Thymus (tissue), 11 donors: ENCODE results near the gene LSP1. TPM values are rescaled to one million over a fixed set of nuclear protein-coding genes. Genes with fewer than 3 reads are reported as not detected.

Source experiments
- DNase-seq, 9 donors: peaks; one replicate each; pipeline ENCODE4 v3.0.0-alpha.2; 2013; ENCODE audit warnings: low spot score in 9 of 9, low read depth in 6 of 9, missing footprints in 1 of 9
- H3K27ac ChIP-seq, 2 donors: one replicate each; pipeline ENCODE4 v1.5.1; 2013; ENCODE audit warnings: control low read depth in 1 of 2, low read depth in 1 of 2, low read length in 1 of 2, mild to moderate bottlenecking in 1 of 2, moderate library complexity in 1 of 2
- H3K27me3 ChIP-seq, 2 donors: one replicate each; pipeline ENCODE4 v1.5.1; 2013; ENCODE audit warnings: low read length in 1 of 2; ENCODE audit not compliant: control insufficient read depth in 2 of 2, insufficient read depth in 1 of 2
- H3K36me3 ChIP-seq, 2 donors: one replicate each; pipeline ENCODE4 v1.5.1; 2013; ENCODE audit warnings: low read length in 1 of 2, mild to moderate bottlenecking in 1 of 2, moderate library complexity in 1 of 2; ENCODE audit not compliant: control insufficient read depth in 2 of 2, insufficient read depth in 2 of 2
- H3K4me1 ChIP-seq, 2 donors: one replicate each; pipeline ENCODE4 v1.5.1; 2013; ENCODE audit warnings: low read length in 2 of 2; ENCODE audit not compliant: control insufficient read depth in 2 of 2, insufficient read depth in 2 of 2
- H3K4me3 ChIP-seq, 2 donors: one replicate each; pipeline ENCODE4 v1.5.1; 2013; ENCODE audit warnings: low read length in 2 of 2, control low read depth in 1 of 2, mild to moderate bottlenecking in 1 of 2
- H3K9me3 ChIP-seq, 2 donors: one replicate each; pipeline ENCODE4 v1.5.1; 2013; ENCODE audit warnings: low read length in 1 of 2, mild to moderate bottlenecking in 1 of 2; ENCODE audit not compliant: control insufficient read depth in 2 of 2, insufficient read depth in 1 of 2
- WGBS: extraction: QIAGEN DNeasy Blood & Tissue Kit; methylation state at CpG from one replicate; pipeline ENCODE4 v1.1.7; 2013; 5-methylcytosine and 5-hydroxymethylcytosine counted together
- polyA plus RNA-seq: library from polyadenylated mRNA; stranded (reverse); fragments of 200-250 nt; gene quantifications from one replicate; pipeline ENCODE4 v1.2.3, GENCODE V29; 2013
- total RNA-seq: library from RNA; stranded (reverse); fragments of 120-200 nt; gene quantifications from one replicate; pipeline ENCODE4 v1.2.4, GENCODE V29; 2013
- donor health status: healthy.

The LSP1 gene
- total and polyA plus RNA-seq, 2 donors, result 138 to 179 TPM

DNA sequence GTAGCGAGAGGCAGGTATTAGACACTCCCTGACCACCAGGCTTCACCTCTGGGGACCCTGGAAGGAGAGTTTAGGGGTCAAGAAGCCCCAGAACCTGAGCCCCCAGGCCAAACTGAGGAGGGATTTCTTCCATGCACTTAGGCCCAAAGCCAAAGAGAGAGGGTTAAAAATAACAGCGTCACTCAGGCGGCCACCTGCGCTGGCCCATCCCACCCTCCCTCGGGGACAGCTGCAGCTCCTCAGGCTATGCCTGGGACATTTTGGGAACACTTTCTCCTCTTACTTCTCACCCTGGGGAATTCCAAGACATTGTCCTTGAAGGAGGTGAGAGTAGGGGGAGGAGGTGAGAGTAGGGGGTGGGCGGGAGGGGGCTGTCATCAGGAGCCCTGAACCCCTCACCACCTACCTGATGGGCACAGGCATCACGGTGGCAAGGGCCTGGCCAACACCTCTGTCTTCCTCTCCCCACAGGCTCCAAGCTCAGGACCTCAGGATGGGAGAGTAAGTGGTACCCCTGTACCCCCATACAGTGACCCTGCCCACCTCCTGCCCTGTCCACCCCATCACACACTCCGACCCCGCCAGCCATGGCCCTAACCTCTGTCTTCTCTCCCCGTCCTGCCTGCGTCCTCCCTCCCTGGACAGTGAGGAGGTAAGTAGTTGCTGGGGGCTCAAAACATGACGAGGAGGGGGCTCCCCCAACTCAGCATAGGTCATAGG, 13.5 kb upstream of the LSP1 start:
- WGBS, result 68% methylated on average over 12 of the region's 12 CpGs
- H3K36me3 ChIP-seq, result no peaks in the 10 kb centered on the region
- H3K4me3 ChIP-seq, result no peak overlapping the region
- H3K9me3 ChIP-seq, result peaks cover 0 to 1% of the 10 kb centered on the region in 2 donors
- H3K4me1 ChIP-seq, result peaks cover 0 to 41% of the 10 kb centered on the region in 2 donors
- no peak for DNase-seq
- H3K27ac ChIP-seq, result no peak overlapping the region
- peaks cover 0 to 11% of the 10 kb centered on the region in 2 donors for H3K27me3 ChIP-seq

DNA sequence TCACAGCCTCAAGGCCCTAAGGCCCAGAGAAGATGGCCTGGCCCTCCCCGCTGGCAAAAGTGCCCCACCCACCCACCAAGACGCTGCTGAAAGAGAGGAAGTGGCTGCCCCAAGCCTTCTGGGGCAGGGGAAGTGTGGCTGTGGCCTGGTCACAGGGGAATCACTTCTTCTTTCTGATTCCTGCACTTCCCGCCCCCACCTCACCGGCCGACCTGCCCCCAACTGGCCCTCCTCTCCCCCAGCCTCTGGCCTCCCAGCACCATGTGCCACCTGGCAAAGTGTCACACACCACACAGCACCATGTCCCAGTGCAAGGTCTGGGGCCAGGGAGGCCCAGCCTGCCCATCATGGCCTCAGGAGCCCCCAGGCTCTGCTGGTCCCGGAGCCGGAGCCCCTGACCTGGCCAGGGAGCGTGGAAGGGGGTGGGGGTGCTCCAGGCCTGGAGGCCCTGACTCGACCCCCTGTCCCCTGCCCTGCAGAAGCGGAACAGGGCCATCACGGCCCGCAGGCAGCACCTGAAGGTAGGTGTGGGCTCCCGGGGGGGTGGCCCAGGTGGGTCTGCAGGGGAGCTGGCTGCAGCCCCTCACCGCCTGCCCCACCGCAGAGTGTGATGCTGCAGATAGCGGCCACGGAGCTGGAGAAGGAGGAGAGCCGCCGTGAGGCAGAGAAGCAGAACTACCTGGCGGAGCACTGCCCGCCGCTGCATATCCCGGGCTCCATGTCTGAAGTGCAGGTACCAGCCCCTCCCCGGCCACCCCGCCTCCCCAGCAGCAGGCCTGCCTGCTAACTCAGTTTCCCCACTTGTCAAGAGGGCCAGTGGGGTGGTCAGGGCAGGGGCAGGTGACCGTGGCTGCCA, 12.7 kb upstream of the LSP1 start:
- Histone ChIP-seq H3K9me3 (peaks cover 0 to 1% of the 10 kb centered on the region in 2 donors), H3K27me3 (peaks cover 0 to 9% of the 10 kb centered on the region in 2 donors), H3K27ac (no peak overlapping the region), H3K4me1 (peaks cover 4 to 46% of the 10 kb centered on the region in 2 donors), H3K36me3 (no peaks in the 10 kb centered on the region), H3K4me3 (no peak overlapping the region)
- no peak for DNase-seq
- 59% methylated on average over 26 of the region's 26 CpGs for WGBS

DNA sequence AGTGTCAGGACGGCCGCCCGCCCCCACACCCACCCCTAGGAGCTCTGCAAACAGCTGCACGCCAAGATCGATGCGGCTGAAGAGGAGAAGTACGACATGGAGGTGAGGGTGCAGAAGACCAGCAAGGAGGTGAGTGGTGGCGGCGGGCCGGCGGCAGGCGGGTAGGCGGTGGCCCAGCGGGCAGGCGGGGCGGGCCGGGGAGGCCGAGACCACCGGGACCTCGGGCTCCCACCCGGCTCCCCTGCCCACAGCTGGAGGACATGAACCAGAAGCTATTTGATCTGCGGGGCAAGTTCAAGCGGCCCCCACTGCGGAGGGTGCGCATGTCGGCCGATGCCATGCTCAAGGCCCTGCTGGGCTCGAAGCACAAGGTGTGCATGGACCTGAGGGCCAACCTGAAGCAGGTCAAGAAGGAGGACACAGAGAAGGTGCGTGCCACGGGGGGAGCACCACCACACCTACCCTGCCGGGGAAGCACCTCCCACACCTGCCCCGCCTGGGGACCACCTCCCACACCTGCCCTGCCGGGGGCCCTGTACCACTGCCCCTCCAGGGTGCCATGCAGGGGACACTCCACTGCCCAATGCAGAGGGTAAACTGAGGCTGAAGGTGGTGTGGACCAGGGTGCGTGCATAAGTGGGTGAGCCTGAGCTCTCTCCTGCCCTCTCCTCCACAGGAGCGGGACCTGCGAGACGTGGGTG, 12.0 kb upstream of the LSP1 start:
- Histone ChIP-seq H3K9me3 (peaks cover 0 to 1% of the 10 kb centered on the region in 2 donors), H3K36me3 (no peaks in the 10 kb centered on the region), H3K4me1 (peaks cover 9 to 54% of the 10 kb centered on the region in 2 donors), H3K27ac (no peak overlapping the region), H3K4me3 (no peak overlapping the region), H3K27me3 (peaks cover 0 to 9% of the 10 kb centered on the region in 2 donors)
- 94% methylated on average over 37 of the region's 37 CpGs for WGBS
- DNase-seq, result no peak

DNA sequence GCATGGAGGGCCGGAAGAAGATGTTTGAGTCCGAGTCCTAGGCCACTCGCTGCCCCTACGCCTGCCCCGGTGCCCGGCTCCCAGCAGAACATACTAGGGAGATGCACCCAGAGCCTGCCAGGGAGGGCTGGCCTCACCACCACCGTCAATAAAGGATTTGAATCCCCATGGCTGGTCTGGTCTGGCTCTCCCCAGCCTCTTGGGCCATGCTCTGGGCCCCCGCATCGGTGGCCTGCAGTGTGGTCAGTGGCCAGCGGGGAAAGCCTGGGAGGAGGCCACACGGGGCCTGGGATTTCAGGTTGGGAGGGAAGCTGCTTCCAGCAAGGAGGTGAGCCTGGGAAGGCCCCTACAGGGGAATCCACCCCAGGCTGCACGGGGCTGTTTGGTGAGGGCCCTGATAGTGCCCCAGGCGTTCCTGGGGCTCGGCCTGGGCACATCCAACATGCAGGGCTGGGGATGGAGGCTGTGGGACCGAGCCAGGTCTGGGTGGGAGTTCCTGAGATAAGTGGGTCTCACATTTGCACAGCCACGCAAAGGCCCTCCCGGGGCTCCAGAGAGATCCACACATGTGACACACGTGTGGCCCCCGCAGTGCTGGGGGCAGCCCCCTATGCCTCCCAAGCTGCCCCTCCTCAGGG, 11.3 kb upstream of the LSP1 start:
- DNase-seq, result no peak
- Histone ChIP-seq H3K27ac (no peak overlapping the region), H3K4me3 (no peak overlapping the region), H3K36me3 (no peaks in the 10 kb centered on the region), H3K4me1 (peaks cover 9 to 60% of the 10 kb centered on the region in 2 donors), H3K9me3 (peaks cover 0 to 1% of the 10 kb centered on the region in 2 donors), H3K27me3 (peaks cover 0 to 9% of the 10 kb centered on the region in 2 donors)
- WGBS, result 96% methylated on average over 19 of the region's 19 CpGs

DNA sequence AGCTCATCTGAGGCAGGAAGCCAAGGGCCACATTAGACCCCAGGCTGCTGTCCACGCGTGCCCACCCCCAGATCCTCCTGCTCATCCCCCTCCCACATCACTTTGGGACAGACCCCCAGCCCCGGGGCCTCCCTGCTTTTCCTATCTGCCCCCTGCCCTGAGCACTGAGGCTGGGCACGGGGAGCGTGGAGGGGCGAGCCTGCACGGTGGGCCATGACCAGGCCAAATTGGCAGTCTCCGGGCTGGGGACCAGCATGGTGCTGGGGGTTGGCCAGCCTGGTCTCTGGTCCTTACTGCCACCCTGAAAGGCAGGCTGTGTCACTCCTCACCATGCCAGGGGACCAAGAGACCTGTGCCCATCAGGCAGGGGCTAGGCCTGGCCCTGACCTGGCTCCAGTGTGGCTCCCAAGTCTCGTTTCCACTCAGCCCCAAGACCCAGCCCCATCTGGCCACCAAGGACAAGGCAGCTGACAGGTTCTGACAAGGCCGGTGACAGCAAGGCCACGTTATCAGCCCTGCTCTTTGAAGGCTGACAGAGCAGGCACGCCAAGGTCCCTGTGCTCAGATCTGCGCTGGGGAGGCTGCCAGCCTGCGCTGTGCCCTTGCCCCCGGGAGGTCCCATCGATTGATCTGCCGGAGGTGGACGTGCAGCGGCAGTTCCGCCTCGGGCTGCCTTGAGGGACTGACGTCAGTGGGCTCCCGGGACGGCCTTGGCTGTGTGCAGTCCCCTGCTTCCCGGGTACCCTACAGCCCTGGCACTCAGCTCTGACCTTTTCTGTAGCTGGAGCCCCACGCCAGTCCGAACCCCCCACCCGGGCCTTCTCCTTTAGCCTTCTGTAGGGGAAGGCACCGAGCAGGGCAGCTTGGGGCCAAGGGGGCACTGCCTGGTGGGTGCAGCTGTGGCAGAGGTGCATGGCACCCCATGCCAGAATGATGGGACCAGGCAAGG, 10.5 kb upstream of the LSP1 start:
- WGBS, result 92% methylated on average over 29 of the region's 29 CpGs
- Histone ChIP-seq H3K27me3 (peaks cover 0 to 9% of the 10 kb centered on the region in 2 donors), H3K9me3 (no peaks in the 10 kb centered on the region), H3K36me3 (no peaks in the 10 kb centered on the region), H3K4me3 (no peak overlapping the region), H3K27ac (no peak overlapping the region), H3K4me1 (peaks cover 9 to 66% of the 10 kb centered on the region in 2 donors)
- DNase-seq, result no peak

DNA sequence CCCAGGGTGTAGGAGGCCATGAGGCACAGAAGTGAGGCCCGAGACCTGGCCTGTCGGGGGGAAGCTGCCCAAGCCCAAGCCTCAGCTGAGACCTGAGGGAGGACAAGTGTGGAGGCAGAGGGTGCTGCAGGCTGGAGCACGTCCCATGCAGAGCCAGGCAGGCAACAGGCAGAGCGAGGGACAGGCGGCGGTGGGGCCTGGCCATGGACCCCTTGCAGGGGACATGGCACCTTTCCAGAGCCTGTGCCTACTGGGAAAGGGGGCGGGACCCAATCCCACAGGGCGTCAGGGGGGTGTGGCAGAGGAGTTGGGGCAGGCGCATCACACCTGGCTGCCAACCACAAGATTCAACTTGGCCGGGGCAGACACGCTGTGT, 9.8 kb upstream of the LSP1 start:
- peaks cover 9 to 60% of the 10 kb centered on the region in 2 donors for H3K4me1 ChIP-seq
- no peak for DNase-seq
- H3K27me3 ChIP-seq, result peaks cover 0 to 9% of the 10 kb centered on the region in 2 donors
- no peak overlapping the region for H3K27ac ChIP-seq
- no peaks in the 10 kb centered on the region for H3K9me3 ChIP-seq
- H3K36me3 ChIP-seq, result no peaks in the 10 kb centered on the region
- WGBS, result 65% methylated on average over 11 of the region's 11 CpGs
- H3K4me3 ChIP-seq, result no peak overlapping the region

DNA sequence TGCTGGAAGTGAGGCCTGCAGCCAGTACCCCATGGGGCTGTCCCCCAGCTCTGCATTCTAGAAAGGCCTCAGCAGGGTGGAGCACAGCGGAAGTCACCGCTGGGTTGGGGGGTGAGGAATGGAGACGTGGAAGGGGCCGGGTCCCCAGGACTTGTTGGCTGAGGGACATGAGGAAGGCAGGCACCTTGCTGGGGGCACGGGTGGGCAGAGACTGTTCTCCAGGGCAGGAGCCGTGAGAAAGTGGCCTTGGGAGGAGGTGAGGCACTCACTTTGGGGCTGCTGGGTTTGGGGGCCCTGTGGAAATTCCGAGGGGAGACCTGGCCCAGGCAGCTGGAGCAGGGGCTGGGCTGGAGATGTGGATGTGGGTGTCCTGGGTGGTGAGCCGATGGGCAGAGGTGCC, 9.1 kb upstream of the LSP1 start:
- Histone ChIP-seq H3K4me3 (no peak overlapping the region), H3K4me1 (peaks cover 9 to 53% of the 10 kb centered on the region in 2 donors), H3K36me3 (no peaks in the 10 kb centered on the region), H3K9me3 (peaks cover 0 to 4% of the 10 kb centered on the region in 2 donors), H3K27ac (no peak overlapping the region), H3K27me3 (peaks cover 0 to 9% of the 10 kb centered on the region in 2 donors)
- DNase-seq, result no peak
- 74% methylated on average over 8 of the region's 8 CpGs for WGBS
